IPS DF 6.9 (cell line): Measurements from ENCODE around the gene ZNF468.
"Not testable (repeated sequence)": the region's sequence is repeated elsewhere in the genome, so short reads cannot be mapped to it uniquely, and the experiment has no call there.

ENCODE experiments used
- DNase-seq: peaks from one replicate; pipeline ENCODE4 v3.0.0-alpha.2; 2013; ENCODE audit warnings: low read depth, low spot score
- H3K27ac ChIP-seq: one replicate; pipeline ENCODE4 v1.5.1; 2013; ENCODE audit warnings: low read length, control low read depth
- H3K27me3 ChIP-seq: 2 replicates; pipeline ENCODE4 v1.6.1; 2013; ENCODE audit warnings: mild to moderate bottlenecking, low read length; ENCODE audit not compliant: control insufficient read depth, insufficient read depth
- H3K36me3 ChIP-seq: 2 replicates; pipeline ENCODE4 v1.6.1; 2013; ENCODE audit warnings: low read length; ENCODE audit not compliant: control insufficient read depth, insufficient read depth
- H3K4me1 ChIP-seq: 2 replicates; pipeline ENCODE4 v1.6.1; 2013; ENCODE audit warnings: low read length; ENCODE audit not compliant: control insufficient read depth, insufficient read depth
- H3K4me3 ChIP-seq: 2 replicates; pipeline ENCODE4 v1.5.1; 2013; ENCODE audit warnings: mild to moderate bottlenecking, low read length
- H3K9me3 ChIP-seq: 2 replicates; pipeline ENCODE4 v1.6.1; 2013; ENCODE audit warnings: low read length, inconsistent platforms; ENCODE audit not compliant: control insufficient read depth, insufficient read depth
- WGBS: extraction: QIAGEN DNeasy Blood & Tissue Kit; methylation state at CpG from one replicate; pipeline ENCODE4 v1.1.7; 2013; ENCODE audit warnings: mixed read lengths, missing lambda C conversion rate; ENCODE audit not compliant: insufficient read length, insufficient coverage; 5-methylcytosine and 5-hydroxymethylcytosine counted together

ZNF468 gene

GRCh38 chr19:52857378-52858191 is at the start of gene ZNF468:
TSS of gene ZNF468 (minus strand) at chr19:52857619. CDS start at chr19:52854272, 3,347 bp downstream.
- not testable (repeated sequence) for H3K27me3 ChIP-seq, H3K36me3 ChIP-seq, H3K27ac ChIP-seq, H3K4me1 ChIP-seq, H3K9me3 ChIP-seq
- H3K4me3 ChIP-seq: peak within 1 kb of the TSS; percentile 48; the same call in 1 of the 2 replicates
- peak; percentile 35 for DNase-seq
- no CpG with 5 or more reads among the region's 43 CpGs for WGBS

- not testable (repeated sequence) for H3K9me3 ChIP-seq, H3K27ac ChIP-seq, H3K4me1 ChIP-seq, H3K4me3 ChIP-seq, DNase-seq, H3K36me3 ChIP-seq, H3K27me3 ChIP-seq
- WGBS: no CpG with 5 or more reads among the region's 16 CpGs
These were observed 46.8 kb upstream of the ZNF468 start for GRCh38 chr19:52904052-52904780.

GRCh38 chr19:52901842-52902241 is 44.4 kb upstream of the ZNF468 start:
- Histone ChIP-seq H3K27me3 (no peaks in the 10 kb centered on the region), H3K4me1 (peaks cover 2% of the 10 kb centered on the region), H3K4me3 (no peak overlapping the region), H3K9me3 (no peaks in the 10 kb centered on the region; the same call in 1 of the 2 replicates), H3K27ac (no peak overlapping the region), H3K36me3 (peaks cover under 1% of the 10 kb centered on the region; the same call in 1 of the 2 replicates)
- no peak for DNase-seq
- WGBS: no CpG with 5 or more reads among the region's 3 CpGs

- H3K4me3 ChIP-seq, H3K9me3 ChIP-seq, H3K27ac ChIP-seq, H3K27me3 ChIP-seq, DNase-seq, H3K36me3 ChIP-seq, H3K4me1 ChIP-seq: not testable (repeated sequence)
- WGBS: no CpG with 5 or more reads among the region's 10 CpGs
These were observed 41.2 kb upstream of the ZNF468 start for GRCh38 chr19:52898596-52898995.

GRCh38 chr19:52898101-52898500 is 40.7 kb upstream of the ZNF468 start:
- no CpG with 5 or more reads among the region's 15 CpGs for WGBS
- Histone ChIP-seq H3K4me3 (peak overlapping the region; percentile 77; the same call in 1 of the 2 replicates), H3K36me3 (no peaks in the 10 kb centered on the region), H3K4me1 (0 out of 2 replicates have a peak, but pooled peaks cover 2% of the 10 kb centered on the region), H3K9me3 (no peaks in the 10 kb centered on the region), H3K27me3 (no peaks in the 10 kb centered on the region), H3K27ac (no peak overlapping the region)
- DNase-seq: no peak

GRCh38 chr19:52897138-52897935 is 39.9 kb upstream of the ZNF468 start, which contains the start of gene ZNF320:
TSS of gene ZNF320 (minus strand) at chr19:52897635. CDS start at chr19:52890255, 7,380 bp downstream.
- no CpG with 5 or more reads among the region's 56 CpGs for WGBS
- no peak within 1 kb of the TSS for H3K27ac ChIP-seq
- peak within 1 kb of the TSS; percentile 77 for H3K4me3 ChIP-seq
- no peaks in the 10 kb centered on the region for H3K36me3 ChIP-seq
- no peaks in the 10 kb centered on the region for H3K27me3 ChIP-seq
- H3K4me1 ChIP-seq: 0 out of 2 replicates have a peak, but pooled peaks cover 2% of the 10 kb centered on the region
- H3K9me3 ChIP-seq: no peaks in the 10 kb centered on the region
- peak; percentile 92 for DNase-seq

GRCh38 chr19:52896431-52897137 is 39.2 kb upstream of the ZNF468 start:
- Histone ChIP-seq H3K27ac (no peak overlapping the region), H3K4me1 (0 out of 2 replicates have a peak, but pooled peaks cover 2% of the 10 kb centered on the region), H3K9me3 (no peaks in the 10 kb centered on the region), H3K36me3 (peaks cover under 1% of the 10 kb centered on the region; the same call in 1 of the 2 replicates), H3K4me3 (peak overlapping the region; percentile 77), H3K27me3 (no peaks in the 10 kb centered on the region)
- no peak for DNase-seq
- WGBS: no CpG with 5 or more reads among the region's 24 CpGs

GRCh38 chr19:52891336-52891735 is 33.9 kb upstream of the ZNF468 start:
- H3K27ac ChIP-seq: no peak overlapping the region
- no peaks in the 10 kb centered on the region for H3K27me3 ChIP-seq
- no peak for DNase-seq
- H3K4me1 ChIP-seq: no peaks in the 10 kb centered on the region
- no peak overlapping the region for H3K4me3 ChIP-seq
- H3K9me3 ChIP-seq: no peaks in the 10 kb centered on the region
- peaks cover 23% of the 10 kb centered on the region; the same call in 1 of the 2 replicates for H3K36me3 ChIP-seq
- no CpG with 5 or more reads among the region's 4 CpGs for WGBS

GRCh38 chr19:52889931-52890330 is 32.5 kb upstream of the ZNF468 start:
- DNase-seq: no peak
- no peak overlapping the region for H3K27ac ChIP-seq
- H3K36me3 ChIP-seq: peaks cover 26% of the 10 kb centered on the region; the same call in 1 of the 2 replicates
- H3K27me3 ChIP-seq: no peaks in the 10 kb centered on the region
- H3K4me3 ChIP-seq: no peak overlapping the region
- WGBS: no CpG with 5 or more reads among the region's 4 CpGs
- H3K9me3 ChIP-seq: no peaks in the 10 kb centered on the region
- no peaks in the 10 kb centered on the region for H3K4me1 ChIP-seq
